UCSD-AML1 (cell line): Measurements from ENCODE around the gene NACAD.

Source experiments
- DNase-seq: peaks from one replicate; lab custom pipeline; 2025; ENCODE audit not compliant: unreplicated experiment; lab: John Stamatoyannopoulos, UW

The NACAD gene, protein sequence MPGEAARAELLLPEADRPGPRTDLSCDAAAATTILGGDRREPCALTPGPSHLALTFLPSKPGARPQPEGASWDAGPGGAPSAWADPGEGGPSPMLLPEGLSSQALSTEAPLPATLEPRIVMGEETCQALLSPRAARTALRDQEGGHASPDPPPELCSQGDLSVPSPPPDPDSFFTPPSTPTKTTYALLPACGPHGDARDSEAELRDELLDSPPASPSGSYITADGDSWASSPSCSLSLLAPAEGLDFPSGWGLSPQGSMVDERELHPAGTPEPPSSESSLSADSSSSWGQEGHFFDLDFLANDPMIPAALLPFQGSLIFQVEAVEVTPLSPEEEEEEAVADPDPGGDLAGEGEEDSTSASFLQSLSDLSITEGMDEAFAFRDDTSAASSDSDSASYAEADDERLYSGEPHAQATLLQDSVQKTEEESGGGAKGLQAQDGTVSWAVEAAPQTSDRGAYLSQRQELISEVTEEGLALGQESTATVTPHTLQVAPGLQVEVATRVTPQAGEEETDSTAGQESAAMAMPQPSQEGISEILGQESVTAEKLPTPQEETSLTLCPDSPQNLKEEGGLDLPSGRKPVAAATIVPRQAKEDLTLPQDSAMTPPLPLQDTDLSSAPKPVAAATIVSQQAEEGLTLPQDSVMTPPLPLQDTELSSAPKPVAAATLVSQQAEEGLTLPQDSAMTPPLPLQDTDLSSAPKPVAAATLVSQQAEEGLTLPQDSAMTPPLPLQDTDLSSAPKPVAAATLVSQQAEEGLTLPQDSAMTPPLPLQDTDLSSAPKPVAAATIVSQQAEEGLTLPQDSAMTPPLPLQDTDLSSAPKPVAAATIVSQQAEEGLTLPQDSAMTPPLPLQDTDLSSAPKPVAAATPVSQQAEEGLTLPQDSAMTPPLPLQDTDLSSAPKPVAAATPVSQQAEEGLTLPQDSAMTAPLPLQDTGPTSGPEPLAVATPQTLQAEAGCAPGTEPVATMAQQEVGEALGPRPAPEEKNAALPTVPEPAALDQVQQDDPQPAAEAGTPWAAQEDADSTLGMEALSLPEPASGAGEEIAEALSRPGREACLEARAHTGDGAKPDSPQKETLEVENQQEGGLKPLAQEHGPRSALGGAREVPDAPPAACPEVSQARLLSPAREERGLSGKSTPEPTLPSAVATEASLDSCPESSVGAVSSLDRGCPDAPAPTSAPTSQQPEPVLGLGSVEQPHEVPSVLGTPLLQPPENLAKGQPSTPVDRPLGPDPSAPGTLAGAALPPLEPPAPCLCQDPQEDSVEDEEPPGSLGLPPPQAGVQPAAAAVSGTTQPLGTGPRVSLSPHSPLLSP (N-terminal part only)

DNA sequence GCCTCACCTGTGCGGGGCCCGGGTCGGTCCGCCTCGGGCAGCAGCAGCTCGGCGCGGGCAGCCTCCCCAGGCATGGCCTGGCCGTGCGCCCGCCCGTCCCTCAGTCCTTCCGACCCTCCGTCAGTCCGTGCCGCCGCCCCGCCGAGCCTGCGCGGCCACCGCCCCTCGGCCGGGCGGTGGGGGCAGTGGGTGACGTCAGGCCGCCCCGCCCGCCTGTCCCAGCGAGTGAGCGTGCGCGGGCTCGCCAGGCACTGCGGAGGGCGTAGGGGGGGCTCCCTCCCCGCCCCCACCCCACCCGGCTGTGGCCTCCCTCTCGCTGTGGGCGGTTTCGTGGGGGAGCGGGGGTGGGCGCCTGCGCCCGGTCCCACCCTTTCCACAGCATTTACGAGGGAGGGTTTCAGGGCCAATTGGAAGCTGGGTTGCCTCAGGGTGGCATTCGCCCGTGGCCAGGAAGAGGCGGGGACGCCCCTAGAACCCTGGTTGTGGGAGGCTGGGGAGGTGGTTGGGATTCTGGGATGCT lies at the start of gene NACAD:
NACAD (minus strand) TSS at position 149 of the 520 bp plus-strand sequence; CDS start at position 74, 75 bp downstream.
- no peak for DNase-seq

DNA sequence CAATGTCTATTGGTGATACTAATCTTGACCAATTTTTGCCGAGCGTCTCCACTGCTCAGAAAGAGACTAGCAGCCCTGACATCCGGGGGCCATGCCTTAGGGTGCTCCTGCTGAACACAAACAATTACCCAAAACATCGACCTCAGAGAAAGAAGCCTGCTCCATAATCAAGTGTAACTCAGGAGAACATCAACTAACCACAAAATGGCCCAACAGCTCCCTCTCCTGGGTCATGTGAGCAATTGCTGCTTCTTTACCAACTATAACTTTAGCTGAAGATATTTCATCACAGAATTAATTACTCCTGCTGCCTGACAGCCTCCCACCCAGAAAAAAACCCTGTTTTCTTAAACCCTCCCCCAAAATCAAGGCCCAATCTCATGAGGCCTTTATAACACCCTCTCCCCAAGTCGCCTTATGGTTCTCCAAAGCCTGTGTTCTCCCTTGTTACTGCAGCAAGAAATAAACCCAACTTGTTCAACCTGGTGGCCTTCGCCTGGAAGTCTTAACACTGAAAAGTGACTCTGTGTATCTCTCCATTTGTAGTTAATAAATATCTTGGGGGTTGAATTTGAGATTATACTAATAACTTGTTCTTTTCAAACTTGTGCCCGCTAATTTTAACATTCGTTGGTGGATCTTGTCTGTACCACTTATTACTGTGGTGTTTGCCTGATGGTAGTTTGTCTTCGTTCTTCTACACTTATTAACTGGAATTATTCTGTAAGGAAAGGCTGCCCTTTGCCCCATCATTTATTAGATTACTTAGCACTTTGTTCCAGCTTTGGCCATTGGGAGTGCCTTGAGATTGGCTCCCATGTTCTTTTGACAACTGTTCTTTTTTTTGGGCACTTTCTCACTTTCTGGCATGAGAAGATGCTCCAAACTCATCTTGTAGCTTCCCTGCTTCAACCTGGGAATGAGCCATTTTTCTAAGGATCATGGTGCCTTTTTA lies 47.6 kb upstream of the NACAD start:
- DNase-seq, result peak; percentile 15

DNA sequence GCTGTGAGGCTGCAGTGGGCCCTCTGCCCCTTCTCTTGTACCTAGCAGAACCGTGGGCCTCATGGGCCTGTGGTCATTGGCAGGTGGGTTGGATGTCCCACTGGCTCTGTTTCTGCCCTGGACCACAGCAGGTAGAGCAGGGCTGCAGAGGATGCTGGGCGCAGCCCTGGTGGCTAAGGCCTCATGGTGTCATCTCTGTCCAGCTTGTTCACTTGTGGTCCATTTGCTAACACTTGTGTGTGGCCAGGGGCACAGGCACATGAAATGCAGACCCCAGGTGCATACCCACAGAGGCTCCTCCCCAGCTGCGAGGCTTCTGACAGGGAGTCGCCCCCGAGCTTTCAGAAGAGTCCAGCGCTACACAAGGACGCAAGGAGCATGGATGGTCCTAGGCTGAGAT lies 45.1 kb upstream of the NACAD start:
- no peak for DNase-seq

DNA sequence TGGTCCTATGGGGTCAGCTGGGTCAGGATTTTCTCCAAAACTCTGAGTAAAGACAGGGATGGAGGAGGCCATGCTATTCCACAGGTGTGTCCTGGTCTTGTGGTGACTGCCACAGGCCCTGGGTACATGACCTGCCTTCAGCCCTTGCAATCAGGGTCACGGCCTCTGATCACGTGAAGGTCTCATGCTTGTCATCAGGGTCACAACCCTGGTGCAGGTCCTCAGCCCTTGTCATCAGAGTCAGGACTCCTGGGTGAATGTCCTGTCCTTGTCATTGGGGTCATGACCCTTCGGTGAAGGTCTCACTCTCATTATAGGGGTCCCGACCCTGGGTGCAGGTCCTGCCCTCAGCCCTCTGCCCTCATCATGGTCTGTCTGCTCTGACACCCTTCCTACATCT lies 44.6 kb upstream of the NACAD start:
- no peak for DNase-seq

DNA sequence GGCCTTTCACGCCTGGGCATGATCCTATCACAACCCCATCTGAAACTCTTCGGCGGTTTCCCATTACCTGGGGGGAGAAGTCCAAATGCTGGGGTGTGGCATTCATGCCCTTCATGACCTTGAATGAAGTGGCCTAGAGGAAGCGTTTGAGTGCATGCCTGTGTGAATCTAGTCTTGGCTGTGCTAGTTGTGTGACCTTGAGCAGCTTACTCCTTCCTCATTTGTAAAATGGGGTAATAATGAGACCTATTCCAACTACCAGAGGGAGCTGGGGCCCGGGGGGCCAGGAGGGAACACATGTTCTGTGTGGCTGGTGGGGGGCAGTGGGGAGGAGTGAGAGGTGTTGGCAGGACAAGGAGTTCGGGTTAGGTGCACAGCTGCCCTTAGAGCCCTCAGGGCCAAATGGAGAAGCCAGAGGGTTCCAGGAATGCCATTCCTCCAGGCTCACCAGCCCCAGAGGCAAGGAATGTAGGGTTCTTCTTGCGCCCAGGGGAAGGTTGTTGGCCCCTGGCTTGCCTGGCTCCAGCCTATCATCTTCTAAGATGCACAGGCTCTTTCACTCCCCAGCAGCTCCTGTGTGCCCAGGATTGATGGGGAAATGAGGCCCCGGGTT lies 44.0 kb upstream of the NACAD start:
- no peak for DNase-seq

DNA sequence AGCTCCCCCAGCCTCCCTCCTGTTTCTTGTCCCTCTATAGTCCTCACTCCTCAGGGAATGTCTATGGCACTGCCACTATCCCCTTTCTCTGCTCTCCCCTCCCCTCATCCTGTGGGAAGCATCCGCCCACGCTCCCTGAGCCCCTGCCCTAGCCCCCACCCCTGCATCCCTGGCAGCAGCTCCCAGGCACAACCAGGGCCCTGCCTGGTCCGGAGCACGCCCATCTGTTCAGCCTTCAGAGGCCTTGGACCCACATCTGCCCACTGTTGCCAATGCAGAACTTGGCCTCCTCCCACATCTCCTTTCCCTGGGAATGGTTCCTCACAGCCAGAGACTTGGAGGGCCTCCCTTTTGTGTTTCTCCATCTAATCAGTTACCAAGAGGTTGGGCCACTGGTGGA lies 43.1 kb upstream of the NACAD start:
- no peak for DNase-seq

DNA sequence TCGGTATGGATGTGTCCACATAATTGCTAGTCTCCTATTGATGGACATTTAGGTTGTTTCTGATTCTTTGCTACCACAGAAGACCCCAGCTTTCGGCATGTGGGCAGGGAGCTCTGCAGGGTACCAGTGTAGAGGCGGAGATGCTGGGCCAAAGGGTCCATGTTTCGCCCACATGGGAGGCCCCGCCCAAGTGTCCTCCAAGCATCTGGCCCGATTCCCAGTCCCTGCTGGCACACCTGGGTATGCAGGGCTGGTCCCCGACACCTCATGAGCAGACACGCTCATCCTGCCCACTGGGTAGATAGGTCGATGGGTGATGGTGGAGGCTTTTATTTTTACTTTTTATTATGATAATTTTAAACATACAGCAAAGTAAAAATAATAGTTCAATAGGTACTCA lies 42.1 kb upstream of the NACAD start:
- no peak for DNase-seq

DNA sequence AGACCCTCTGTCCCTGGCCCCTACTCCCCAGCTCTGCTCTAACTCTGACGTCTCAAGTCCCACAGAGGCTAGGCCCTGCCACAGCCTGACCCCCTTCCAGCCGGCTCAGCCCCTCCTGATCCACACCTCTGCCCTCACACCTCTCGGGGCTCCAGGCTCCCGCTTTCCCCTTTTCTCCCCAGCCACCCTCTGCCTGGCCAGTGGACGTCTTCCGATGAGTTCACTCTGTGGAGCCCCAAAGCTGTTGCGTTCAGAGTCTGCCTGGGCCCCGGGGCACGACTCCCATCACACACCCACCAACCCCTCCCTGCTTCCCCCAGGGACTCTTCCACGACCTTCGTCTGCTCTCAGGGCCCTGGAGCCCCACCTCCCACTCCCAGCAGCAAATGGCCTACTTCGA lies 41.1 kb upstream of the NACAD start:
- no peak for DNase-seq

DNA sequence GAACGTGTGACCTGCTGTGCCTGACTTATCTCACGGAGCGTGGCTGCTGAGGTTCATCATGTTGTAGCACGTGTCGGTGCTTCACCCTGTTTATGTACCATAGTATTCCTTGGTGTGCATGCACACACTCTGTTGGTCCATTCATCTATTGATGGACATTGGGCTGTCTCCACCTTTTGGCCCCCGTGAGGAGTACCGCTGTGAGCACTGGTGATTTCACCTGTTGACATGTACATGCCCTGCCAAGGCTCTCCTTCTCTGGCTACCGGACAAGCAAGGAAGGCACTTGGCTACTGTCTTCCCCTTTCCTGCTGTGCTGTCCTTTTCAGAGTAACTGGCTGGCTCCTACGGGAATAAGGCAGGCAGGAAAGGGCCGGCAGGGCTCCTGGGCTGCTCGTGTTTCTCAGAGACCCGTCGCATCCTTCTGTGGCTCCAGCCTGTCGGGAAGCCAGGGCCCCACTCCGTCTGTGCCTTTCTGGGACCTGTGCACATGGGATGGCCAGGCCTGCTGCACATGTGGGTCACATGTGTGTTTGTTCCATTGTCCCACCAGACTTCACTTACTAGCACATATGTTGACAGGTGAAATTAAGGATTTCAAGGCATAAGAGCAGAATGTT lies 40.5 kb upstream of the NACAD start:
- DNase-seq, result no peak

DNA sequence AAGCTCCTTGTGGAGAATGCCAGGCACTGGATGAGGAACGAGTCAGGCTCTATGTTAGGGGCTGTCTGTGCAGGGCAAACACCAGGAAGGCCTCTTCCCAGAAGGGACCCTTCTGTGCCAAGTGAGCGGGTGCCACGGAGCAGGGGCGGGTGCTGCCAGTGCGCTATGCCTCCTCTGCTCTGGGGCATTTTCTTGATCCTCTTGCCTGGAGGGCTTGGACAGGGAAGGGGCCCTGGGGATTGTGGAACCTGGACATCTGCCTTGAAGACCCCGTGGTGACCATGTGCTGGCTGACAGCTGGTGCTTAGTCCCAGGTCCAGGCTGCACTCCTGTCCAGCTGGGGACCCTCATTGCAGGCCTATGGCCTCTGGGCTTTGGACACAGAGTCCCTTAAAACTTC lies 38.2 kb upstream of the NACAD start:
- DNase-seq, result no peak

DNA sequence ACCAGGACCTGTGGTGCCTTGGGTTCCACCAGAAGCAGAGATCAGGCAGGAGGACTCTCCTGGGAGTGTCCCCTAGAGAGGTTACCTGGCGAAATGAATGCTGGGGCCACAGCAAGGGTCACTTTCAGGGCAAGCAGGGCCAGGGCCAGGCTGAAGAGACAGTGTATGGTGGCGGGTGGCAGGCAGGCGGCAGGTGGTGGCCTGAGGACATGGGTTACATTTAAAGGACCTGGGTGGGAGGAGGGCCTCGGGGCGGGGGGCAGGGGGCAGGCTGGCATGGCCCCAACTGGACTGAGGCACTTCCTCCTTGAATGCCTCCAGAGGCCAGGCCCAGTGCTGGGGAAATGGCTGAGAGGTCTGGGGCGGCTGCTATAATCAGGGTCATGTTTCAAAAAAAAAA lies 37.4 kb upstream of the NACAD start:
- no peak for DNase-seq

DNA sequence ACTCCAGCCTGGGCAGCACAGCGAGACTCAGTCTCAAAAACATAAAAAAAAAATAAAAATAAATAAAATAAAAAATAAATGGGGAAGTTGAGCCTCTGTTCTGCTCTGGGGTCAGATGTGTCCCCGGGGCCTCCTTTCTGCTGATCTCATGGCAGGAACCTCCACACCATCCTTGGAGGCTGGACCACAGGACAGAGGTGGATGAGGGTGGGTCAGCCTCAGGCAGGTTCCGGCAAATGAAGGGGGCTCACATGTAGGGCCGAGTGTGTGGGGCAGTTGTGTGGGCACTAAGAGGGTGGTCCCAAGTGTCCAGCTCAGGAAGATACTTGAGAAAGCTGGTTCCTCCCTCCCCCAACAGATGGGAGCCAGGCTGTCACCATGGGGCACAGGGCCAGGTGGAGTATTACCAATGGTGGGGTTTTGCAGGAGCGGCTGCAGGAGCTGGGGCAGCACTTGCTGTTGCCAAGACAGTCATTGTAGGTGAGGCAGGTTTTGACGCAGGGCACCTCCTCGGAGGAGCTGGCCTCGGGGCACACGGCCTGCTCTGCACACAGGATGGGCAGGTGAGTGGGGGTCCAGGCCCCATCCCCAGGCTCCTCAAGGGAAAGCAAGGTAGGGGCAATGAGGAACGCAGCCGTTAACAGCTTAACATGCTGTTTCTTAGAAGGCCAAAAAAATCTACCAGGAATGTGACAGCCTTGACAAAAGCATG lies 36.6 kb upstream of the NACAD start:
- no peak for DNase-seq

DNA sequence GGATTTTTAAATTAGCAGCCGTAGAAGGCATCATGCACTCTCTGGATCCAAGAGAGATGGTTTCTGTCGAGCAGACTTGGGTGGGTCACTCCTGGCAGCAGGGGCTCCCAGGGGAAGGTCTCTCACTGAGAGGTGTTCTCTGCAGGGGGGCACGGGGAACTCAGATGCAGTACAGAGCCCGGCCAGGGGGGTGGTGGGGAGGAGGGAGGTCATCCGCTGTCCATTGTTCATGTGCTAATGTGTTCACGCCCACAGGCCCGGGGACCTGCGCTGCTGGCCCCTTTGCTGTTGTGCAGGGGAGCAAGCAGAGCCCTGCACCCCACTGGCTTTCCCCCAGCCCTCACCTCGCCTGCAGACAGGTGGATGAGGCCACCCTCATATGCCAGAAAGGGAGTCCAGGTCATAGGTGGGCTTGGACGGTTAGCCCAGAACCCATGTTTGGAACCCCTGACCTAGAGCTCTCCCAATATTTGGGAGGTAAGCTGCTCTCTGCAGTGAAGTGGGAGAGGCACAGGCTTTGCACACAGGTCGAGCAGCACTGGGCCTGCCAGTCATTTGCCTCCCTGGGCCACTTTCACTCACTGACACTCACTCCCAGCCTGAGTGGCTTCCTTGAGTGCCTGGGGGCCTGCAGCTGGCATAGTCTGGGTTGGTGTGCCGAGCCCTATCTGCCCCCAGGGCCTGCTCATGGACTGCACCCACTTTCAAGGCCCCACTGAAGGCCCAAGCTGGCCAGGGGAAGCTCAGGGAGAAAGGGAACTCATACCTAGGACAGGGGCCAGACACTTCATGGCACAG lies 35.3 kb upstream of the NACAD start:
- no peak for DNase-seq

DNA sequence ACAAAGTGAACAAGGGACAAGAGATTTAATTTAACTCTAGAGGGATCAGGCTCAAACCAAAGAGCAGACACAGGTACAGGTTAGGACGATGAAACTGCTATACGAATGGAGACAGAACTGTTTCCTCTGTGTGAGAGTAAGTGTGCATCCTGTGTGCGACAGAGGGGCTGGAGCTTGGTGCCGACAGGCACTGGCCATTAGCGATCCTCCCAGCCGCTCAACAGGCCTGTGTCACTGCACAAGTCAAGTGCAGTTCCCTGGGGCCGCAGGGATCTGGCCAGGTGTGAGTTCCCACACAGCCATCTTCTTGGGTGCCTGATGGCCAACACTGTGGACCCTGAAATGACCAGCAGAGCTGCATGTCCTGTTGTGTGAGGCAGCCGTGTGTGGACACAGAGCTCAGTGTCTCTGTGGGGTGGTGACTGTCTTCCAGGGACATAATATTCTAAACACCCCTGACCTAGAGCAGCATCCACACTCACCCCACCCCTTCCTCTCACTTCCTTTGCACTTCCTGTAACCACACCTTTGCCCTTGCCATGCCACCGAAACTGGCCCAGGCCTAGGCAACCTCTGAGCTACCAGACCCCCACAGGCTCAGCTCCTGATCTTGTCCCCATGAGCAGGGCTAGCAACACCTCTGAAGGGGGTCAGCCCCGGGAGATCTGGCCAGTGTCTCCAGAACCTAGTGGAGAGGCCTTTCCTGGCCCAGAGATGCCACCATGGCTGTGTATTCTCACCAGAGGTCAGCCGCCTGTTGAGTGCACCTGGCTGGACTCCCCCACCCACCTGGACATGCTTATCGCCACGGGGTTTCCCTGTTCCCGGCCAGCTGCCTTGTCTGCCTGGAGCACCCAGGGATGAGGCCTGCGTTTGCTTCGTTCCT lies 34.4 kb upstream of the NACAD start:
- no peak for DNase-seq

DNA sequence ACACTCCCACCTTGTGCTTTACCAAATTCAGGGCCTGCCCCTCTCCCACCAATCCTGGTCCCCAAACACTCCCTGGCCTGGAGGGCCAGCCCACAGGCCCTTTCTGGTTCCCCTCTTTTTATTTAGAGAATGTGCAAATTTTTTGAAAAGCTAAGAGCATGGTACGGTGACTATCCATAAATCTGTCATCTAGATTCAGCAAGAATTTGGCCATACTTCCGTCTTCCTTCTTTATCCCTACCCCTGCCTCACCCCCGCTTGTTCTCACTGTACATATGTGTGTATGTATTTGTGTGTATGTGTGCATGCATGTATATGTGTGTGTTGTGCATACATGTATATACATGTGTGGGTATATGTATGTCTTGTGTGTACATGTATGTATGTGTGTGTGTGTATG lies 30.8 kb upstream of the NACAD start:
- DNase-seq, result no peak

DNA sequence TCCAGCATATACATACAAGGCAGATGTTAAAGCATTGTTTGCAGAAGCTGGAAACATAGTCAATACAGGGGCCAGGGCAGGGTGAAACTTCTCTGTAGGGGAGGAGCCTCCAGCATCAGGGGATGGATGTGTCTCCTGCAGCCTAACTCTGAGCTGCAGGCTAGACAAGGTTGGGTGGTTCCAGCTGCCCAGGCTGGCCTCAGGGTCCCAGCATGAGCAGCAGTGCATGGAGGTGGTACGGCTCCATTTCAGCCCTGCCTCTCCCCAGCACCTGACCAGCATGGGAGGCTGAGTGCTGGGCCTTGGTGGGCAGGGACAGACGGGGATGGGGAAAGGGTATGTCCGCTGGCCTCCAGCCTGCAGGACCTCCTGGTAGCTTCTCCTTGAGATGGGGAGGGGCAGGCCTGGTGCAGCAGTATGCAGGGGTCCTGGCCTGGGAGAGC lies 30.1 kb upstream of the NACAD start:
- DNase-seq, result no peak

DNA sequence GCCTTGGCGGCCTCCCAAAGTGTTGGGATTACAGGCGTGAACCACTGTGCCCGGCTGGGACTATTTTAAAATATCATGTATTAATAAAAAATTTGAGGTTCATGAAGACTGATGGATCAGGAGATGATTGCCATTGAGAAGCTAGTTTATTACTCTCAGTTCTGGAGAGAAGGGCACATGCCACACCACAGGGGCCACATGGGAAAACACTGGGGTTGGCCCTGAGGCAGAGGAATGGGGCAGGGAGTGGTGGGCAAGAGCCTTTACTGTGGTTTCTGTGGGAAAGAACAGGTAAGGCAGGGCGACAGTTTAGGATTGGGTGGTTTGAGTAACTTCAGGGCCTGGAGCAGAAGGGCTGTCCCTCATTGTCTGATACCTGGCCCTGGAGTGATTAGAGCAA lies 29.5 kb upstream of the NACAD start:
- no peak for DNase-seq
